Activated T-cell treated with anti-CD3 and anti-CD28 coated beads, Interleukin-2, amount 50 U/mL, for 1 hour (primary cell): ENCODE data around the gene TRIP10.

ENCODE experiments used
- DNase-seq: peaks from one replicate; pipeline ENCODE4 v3.0.0-alpha.2; 2020

Gene TRIP10

GRCh38 chr19:6712692-6713670 is 26.5 kb upstream of the TRIP10 start:
- no peak for DNase-seq

GRCh38 chr19:6713773-6714692 is 25.4 kb upstream of the TRIP10 start:
- no peak for DNase-seq

- no peak for DNase-seq
Measured at GRCh38 chr19:6714749-6715555, 24.5 kb upstream of the TRIP10 start.

GRCh38 chr19:6716610-6716970 is 22.9 kb upstream of the TRIP10 start:
- no peak for DNase-seq

GRCh38 chr19:6717036-6717435 is 22.4 kb upstream of the TRIP10 start:
- DNase-seq, result no peak

- no peak for DNase-seq
Measured at GRCh38 chr19:6717441-6717971, 22.0 kb upstream of the TRIP10 start.

- DNase-seq, result no peak
Measured at GRCh38 chr19:6718111-6718740, 21.3 kb upstream of the TRIP10 start.

- DNase-seq, result no peak
Measured at GRCh38 chr19:6718741-6719539, 20.5 kb upstream of the TRIP10 start.

GRCh38 chr19:6719540-6719861 is 20.0 kb upstream of the TRIP10 start:
- DNase-seq, result no peak

- no peak for DNase-seq
Measured at GRCh38 chr19:6719992-6720368, 19.5 kb upstream of the TRIP10 start.

GRCh38 chr19:6720369-6721137 is 18.9 kb upstream of the TRIP10 start, which contains the start of gene C3:
C3 (minus strand) TSS chr19:6720650; CDS start chr19:6720589, 61 bp downstream.
- DNase-seq, result no peak

- DNase-seq, result no peak
Measured at GRCh38 chr19:6721138-6721474, 18.4 kb upstream of the TRIP10 start.

- no peak for DNase-seq
Measured at GRCh38 chr19:6721773-6722172, 17.7 kb upstream of the TRIP10 start.

- no peak for DNase-seq
Measured at GRCh38 chr19:6723108-6723618, 16.3 kb upstream of the TRIP10 start.

GRCh38 chr19:6723738-6724137 is 15.7 kb upstream of the TRIP10 start:
- no peak for DNase-seq

- DNase-seq, result no peak
Measured at GRCh38 chr19:6724631-6725492, 14.6 kb upstream of the TRIP10 start.

- DNase-seq, result no peak
Measured at GRCh38 chr19:6725513-6726231, 13.8 kb upstream of the TRIP10 start.

GRCh38 chr19:6728346-6728745 is 11.1 kb upstream of the TRIP10 start:
- DNase-seq, result no peak
